Natural killer cell treated with Interleukin-12 subunit alpha and Interleukin-12 subunit beta and Interleukin-15 and Interleukin-18, amount 100 ng/mL, for 72 hours (primary cell): ENCODE data around the gene ISG20. TPM values are rescaled to one million over a fixed set of nuclear protein-coding genes. Genes with fewer than 3 reads are reported as not detected.
"Not testable (repeated sequence)": the region's sequence is repeated elsewhere in the genome, so short reads cannot be mapped to it uniquely, and the experiment has no call there.

Experiments used
- ATAC-seq, 2 donors: fragments of 150-1000 bp; cut with Tn5 transposase in 1 of 2; sonication (Bioruptor Pico), chemical (Tn5 transposase) in 1 of 2; 2 replicates each; pipeline ENCODE4 v1.10.0; 2021
- DNase-seq: peaks from one replicate; pipeline ENCODE4 v3.0.0; 2022; ENCODE audit warnings: low spot score
- H3K27ac Mint-ChIP-seq, 2 donors: 1 replicate in 1 of 2; 2 replicates in 1 of 2; pipeline ENCODE4 v1.8.0; 2022; ENCODE audit warnings: mixed read lengths in 2 of 2, mild to moderate bottlenecking in 1 of 2, moderate library complexity in 1 of 2
- H3K27me3 Mint-ChIP-seq, 2 donors: 1 replicate in 1 of 2; 2 replicates in 1 of 2; pipeline ENCODE4 v1.8.0; 2022; ENCODE audit warnings: mixed read lengths in 2 of 2
- H3K36me3 Mint-ChIP-seq: one replicate; pipeline ENCODE4 v1.8.0; 2022; ENCODE audit warnings: mixed read lengths
- H3K4me1 Mint-ChIP-seq, 2 donors: 1 replicate in 1 of 2; 2 replicates in 1 of 2; pipeline ENCODE4 v1.8.0; 2022; ENCODE audit warnings: low read depth in 2 of 2, mixed read lengths in 2 of 2, mild to moderate bottlenecking in 1 of 2
- H3K4me3 Mint-ChIP-seq: one replicate; pipeline ENCODE4 v1.8.0; 2022; ENCODE audit warnings: mixed read lengths
- H3K9me3 Mint-ChIP-seq: 2 replicates; pipeline ENCODE4 v1.8.0; 2022; ENCODE audit warnings: mixed read lengths
- total RNA-seq, 2 donors: library from RNA; stranded (reverse); gene quantifications; one replicate each; pipeline ENCODE4 v1.2.3, GENCODE V29; 2022

ISG20 gene
- total RNA-seq, 2 donors from 2014 or later = 21.8 to 30.2 TPM

- Mint-ChIP-seq H3K4me3 (peak overlapping the region; percentile 93), H3K4me1 (peaks cover 57% of the 10 kb centered on the region in 2 donors), H3K36me3 (peaks cover 7% of the 10 kb centered on the region)
These were observed 3.5 kb upstream of the ISG20 start for GRCh38 chr15:88635318-88635717.

GRCh38 chr15:88636050-88636449 lies 2.8 kb upstream of the ISG20 start:
- H3K4me3 Mint-ChIP-seq = peak overlapping the region; percentile 93
- DNase-seq (peak; percentile 35), ATAC-seq (no peak)
- H3K27ac Mint-ChIP-seq = peak overlapping the region; percentile 90 to 95
- H3K9me3 Mint-ChIP-seq = no peaks in the 10 kb centered on the region
- H3K36me3 Mint-ChIP-seq = peaks cover 7% of the 10 kb centered on the region
- no peaks in the 10 kb centered on the region for H3K27me3 Mint-ChIP-seq
- peaks cover 54 to 61% of the 10 kb centered on the region in 2 donors for H3K4me1 Mint-ChIP-seq

More at GRCh38 chr15:88635318-88635717, 3.5 kb upstream of the ISG20 start:
- H3K9me3 Mint-ChIP-seq = no peaks in the 10 kb centered on the region
- no peaks in the 10 kb centered on the region for H3K27me3 Mint-ChIP-seq
- peak overlapping the region; percentile 90 to 95 for H3K27ac Mint-ChIP-seq
- DNase-seq = peak; percentile 57
- ATAC-seq = peak in 1 of 2 donors; percentile 19

- H3K4me1 Mint-ChIP-seq = peaks cover 54 to 61% of the 10 kb centered on the region in 2 donors
- H3K36me3 Mint-ChIP-seq = peaks cover 7% of the 10 kb centered on the region
- no peaks in the 10 kb centered on the region for H3K27me3 Mint-ChIP-seq
- no peak for ATAC-seq
- H3K9me3 Mint-ChIP-seq = no peaks in the 10 kb centered on the region
- peak overlapping the region; percentile 90 to 95 for H3K27ac Mint-ChIP-seq
- DNase-seq = peak; percentile 28
- peak overlapping the region; percentile 93 for H3K4me3 Mint-ChIP-seq
These were observed 2.2 kb upstream of the ISG20 start for GRCh38 chr15:88636654-88637053.

GRCh38 chr15:88637436-88637835 lies 1.4 kb upstream of the ISG20 start:
- no peaks in the 10 kb centered on the region for H3K9me3 Mint-ChIP-seq
- peaks cover 7% of the 10 kb centered on the region for H3K36me3 Mint-ChIP-seq
- peak overlapping the region; percentile 90 to 95 for H3K27ac Mint-ChIP-seq

GRCh38 chr15:88637841-88638625 lies 783 bp upstream of the ISG20 start:
- Mint-ChIP-seq H3K4me1 (peaks cover 62 to 66% of the 10 kb centered on the region in 2 donors), H3K27ac (peak overlapping the region; percentile 90 to 95), H3K27me3 (no peaks in the 10 kb centered on the region), H3K36me3 (peaks cover 4% of the 10 kb centered on the region), H3K4me3 (peak overlapping the region; percentile 93), H3K9me3 (no peaks in the 10 kb centered on the region)
- ATAC-seq = no peak
- DNase-seq = no peak

More at GRCh38 chr15:88637436-88637835, 1.4 kb upstream of the ISG20 start:
- Mint-ChIP-seq H3K4me3 (peak overlapping the region; percentile 93), H3K4me1 (peaks cover 59 to 66% of the 10 kb centered on the region in 2 donors), H3K27me3 (no peaks in the 10 kb centered on the region)
- DNase-seq (no peak), ATAC-seq (no peak)

- DNase-seq = no peak
- Mint-ChIP-seq H3K4me3 (peak overlapping the region; percentile 13), H3K9me3 (no peaks in the 10 kb centered on the region), H3K4me1 (peaks cover 54 to 57% of the 10 kb centered on the region in 2 donors), H3K27me3 (no peaks in the 10 kb centered on the region), H3K27ac (peak overlapping the region; percentile 51 to 67), H3K36me3 (peaks cover 5% of the 10 kb centered on the region)
- no peak for ATAC-seq
These were observed 3.2 kb downstream of the ISG20 start for GRCh38 chr15:88641959-88642452.

GRCh38 chr15:88642514-88642913 lies 3.7 kb downstream of the ISG20 start:
- Mint-ChIP-seq H3K4me3 (peak overlapping the region; percentile 13), H3K27ac (peak overlapping the region; percentile 51 to 67), H3K4me1 (peaks cover 51 to 54% of the 10 kb centered on the region in 2 donors)
- H3K27me3 Mint-ChIP-seq, H3K9me3 Mint-ChIP-seq, H3K36me3 Mint-ChIP-seq, ATAC-seq, DNase-seq: not testable (repeated sequence)

GRCh38 chr15:88644741-88645140 lies 5.9 kb downstream of the ISG20 start:
- H3K27ac Mint-ChIP-seq = no peak overlapping the region
- H3K27me3 Mint-ChIP-seq = no peaks in the 10 kb centered on the region
- no peaks in the 10 kb centered on the region for H3K9me3 Mint-ChIP-seq
- peaks cover 5% of the 10 kb centered on the region for H3K36me3 Mint-ChIP-seq
- no peak for ATAC-seq
- no peak for DNase-seq
- H3K4me1 Mint-ChIP-seq = peaks cover 50% of the 10 kb centered on the region in 2 donors
- no peak overlapping the region for H3K4me3 Mint-ChIP-seq

- H3K4me1 Mint-ChIP-seq = peaks cover 44 to 45% of the 10 kb centered on the region in 2 donors
- peaks cover 5% of the 10 kb centered on the region for H3K36me3 Mint-ChIP-seq
- H3K4me3 Mint-ChIP-seq = no peak overlapping the region
- DNase-seq (no peak), ATAC-seq (no peak)
- no peaks in the 10 kb centered on the region for H3K9me3 Mint-ChIP-seq
- peak overlapping the region; percentile 1 to 16 for H3K27ac Mint-ChIP-seq
- H3K27me3 Mint-ChIP-seq = no peaks in the 10 kb centered on the region
These were observed 6.6 kb downstream of the ISG20 start for GRCh38 chr15:88645171-88646087.

GRCh38 chr15:88646088-88646405 lies 7.2 kb downstream of the ISG20 start:
- Mint-ChIP-seq H3K4me1 (peaks cover 42% of the 10 kb centered on the region in 2 donors), H3K36me3 (peaks cover 5% of the 10 kb centered on the region), H3K27ac (peak overlapping the region; percentile 1 to 16)

GRCh38 chr15:88646951-88647350 lies 8.1 kb downstream of the ISG20 start:
- ATAC-seq = no peak
- H3K4me3 Mint-ChIP-seq = no peak overlapping the region
- no peaks in the 10 kb centered on the region for H3K27me3 Mint-ChIP-seq

More at GRCh38 chr15:88646088-88646405, 7.2 kb downstream of the ISG20 start:
- H3K4me3 Mint-ChIP-seq = no peak overlapping the region
- H3K9me3 Mint-ChIP-seq = no peaks in the 10 kb centered on the region
- no peak for DNase-seq
- no peak for ATAC-seq
- H3K27me3 Mint-ChIP-seq = no peaks in the 10 kb centered on the region

GRCh38 chr15:88647351-88648105 lies 8.7 kb downstream of the ISG20 start:
- H3K27me3 Mint-ChIP-seq = no peaks in the 10 kb centered on the region
- peaks cover 5% of the 10 kb centered on the region for H3K36me3 Mint-ChIP-seq
- DNase-seq = no peak
- H3K9me3 Mint-ChIP-seq = no peaks in the 10 kb centered on the region
- peak overlapping the region; percentile 70 to 88 for H3K27ac Mint-ChIP-seq
- peaks cover 37% of the 10 kb centered on the region in 2 donors for H3K4me1 Mint-ChIP-seq
- H3K4me3 Mint-ChIP-seq = no peak overlapping the region
- no peak for ATAC-seq

More at GRCh38 chr15:88646951-88647350, 8.1 kb downstream of the ISG20 start:
- DNase-seq = no peak
- peaks cover 42% of the 10 kb centered on the region in 2 donors for H3K4me1 Mint-ChIP-seq
- peaks cover 5% of the 10 kb centered on the region for H3K36me3 Mint-ChIP-seq
- no peaks in the 10 kb centered on the region for H3K9me3 Mint-ChIP-seq
- H3K27ac Mint-ChIP-seq = peak overlapping the region in 1 of 2 donors; percentile 70
